ENCODE data around the gene LHFPL2.

DNA sequence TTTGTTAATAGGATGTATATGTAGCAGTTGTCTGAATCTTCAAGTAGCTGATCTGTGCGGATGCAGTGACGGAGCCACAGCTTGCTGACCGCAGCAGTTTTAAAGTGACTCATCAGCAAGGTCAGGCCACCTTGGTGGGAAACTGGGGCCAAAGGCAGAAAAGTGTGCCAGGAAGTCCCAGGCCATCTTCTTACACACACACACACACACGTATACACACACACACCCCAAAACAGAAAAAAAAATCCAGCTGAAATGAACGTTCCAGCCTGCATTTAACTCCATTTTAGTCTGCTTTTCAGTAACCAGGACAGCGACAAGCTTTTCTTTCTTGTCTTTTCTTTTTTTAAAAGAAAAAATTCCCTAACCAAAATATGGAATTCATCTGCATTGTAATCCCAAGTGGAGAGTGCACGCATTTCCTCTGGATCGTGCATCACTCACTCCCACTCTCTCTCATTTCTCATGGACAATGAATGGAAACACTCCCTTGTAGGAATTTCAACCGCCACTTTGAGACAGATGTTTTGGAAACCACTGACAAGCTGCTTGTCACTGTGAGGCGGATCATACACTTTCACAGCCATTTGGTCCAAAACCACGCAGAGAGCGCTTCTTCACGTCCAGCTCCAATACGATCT lies 103.9 kb downstream of the LHFPL2 start:
- TF ChIP-seq, protein P1, sequence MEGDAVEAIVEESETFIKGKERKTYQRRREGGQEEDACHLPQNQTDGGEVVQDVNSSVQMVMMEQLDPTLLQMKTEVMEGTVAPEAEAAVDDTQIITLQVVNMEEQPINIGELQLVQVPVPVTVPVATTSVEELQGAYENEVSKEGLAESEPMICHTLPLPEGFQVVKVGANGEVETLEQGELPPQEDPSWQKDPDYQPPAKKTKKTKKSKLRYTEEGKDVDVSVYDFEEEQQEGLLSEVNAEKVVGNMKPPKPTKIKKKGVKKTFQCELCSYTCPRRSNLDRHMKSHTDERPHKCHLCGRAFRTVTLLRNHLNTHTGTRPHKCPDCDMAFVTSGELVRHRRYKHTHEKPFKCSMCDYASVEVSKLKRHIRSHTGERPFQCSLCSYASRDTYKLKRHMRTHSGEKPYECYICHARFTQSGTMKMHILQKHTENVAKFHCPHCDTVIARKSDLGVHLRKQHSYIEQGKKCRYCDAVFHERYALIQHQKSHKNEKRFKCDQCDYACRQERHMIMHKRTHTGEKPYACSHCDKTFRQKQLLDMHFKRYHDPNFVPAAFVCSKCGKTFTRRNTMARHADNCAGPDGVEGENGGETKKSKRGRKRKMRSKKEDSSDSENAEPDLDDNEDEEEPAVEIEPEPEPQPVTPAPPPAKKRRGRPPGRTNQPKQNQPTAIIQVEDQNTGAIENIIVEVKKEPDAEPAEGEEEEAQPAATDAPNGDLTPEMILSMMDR (IDR thresholded peaks at IDR 0.05) = no peak
- TF ChIP-seq EZH2 (IDR thresholded peaks at IDR 0.05; ENCODE audit: borderline replicate concordance, insufficient read depth, low read depth, low read length, poor library complexity, severe bottlenecking) = no peak
